ENCODE data around the gene ZNF575.

Gene ZNF575

DNA sequence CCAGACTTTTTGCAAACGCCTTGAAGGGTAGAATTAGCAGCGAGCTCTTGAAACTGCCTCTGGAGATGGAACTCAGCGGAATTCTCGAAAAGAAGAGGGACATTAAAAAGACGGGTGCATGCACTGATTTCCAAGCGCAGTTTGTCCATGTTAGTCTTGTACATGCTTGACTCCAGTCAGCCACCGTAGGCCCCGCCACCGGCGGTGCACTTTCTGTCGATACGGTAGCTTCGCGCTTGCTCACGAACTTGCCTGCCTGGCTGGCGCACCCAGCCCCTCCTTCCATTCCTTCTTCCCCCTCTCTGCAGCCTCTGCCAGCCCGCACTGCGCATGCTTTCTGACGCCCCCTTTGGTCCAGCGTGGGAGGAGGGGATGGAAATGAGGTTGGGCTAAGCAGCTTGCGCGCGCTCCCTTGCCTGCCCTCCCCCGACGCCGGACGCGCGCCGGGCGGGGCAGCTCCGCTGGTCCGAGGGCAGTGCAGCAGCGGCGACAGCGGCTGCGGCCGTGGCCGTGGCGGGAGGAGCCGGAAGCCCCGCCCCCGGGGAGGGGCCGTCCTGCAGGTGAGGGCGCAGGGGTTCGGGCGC is at the start of gene ZNF575:
Gene ZNF575, plus strand, starts transcription at position 227 of the 584 bp plus-strand sequence. CDS start 1,235 bp downstream, outside the sequence.
- DNase-seq = peak; percentile 74

- no peak for DNase-seq
Measured at GRCh38 chr19:43483281-43483680, 49.7 kb upstream of the ZNF575 start.

GRCh38 chr19:43485951-43486350 is 47.0 kb upstream of the ZNF575 start:
- DNase-seq = no peak

GRCh38 chr19:43486412-43486811 is 46.6 kb upstream of the ZNF575 start:
- DNase-seq = no peak

GRCh38 chr19:43488179-43488578 is 44.8 kb upstream of the ZNF575 start:
- no peak for DNase-seq

DNA sequence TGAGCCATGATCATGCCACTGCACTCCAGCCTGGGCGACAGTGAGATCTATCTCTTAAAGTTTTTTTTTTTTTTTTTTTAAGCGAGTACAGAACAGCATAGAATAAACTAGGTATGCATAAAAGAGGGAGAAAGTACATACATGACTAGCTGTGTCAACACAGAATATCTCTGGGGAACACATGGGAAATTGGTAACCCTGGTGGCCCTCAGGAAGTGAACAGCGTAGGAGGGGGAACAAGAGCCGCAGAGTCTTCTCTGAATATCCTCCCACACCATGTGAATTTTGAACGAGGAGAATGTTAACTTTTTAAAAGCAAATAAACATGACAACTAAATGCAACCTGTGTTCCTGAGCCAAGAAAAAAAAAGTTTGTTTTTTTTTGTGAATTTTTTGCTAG is 43.7 kb upstream of the ZNF575 start:
- DNase-seq = no peak

GRCh38 chr19:43489979-43490599 is 42.9 kb upstream of the ZNF575 start:
- no peak for DNase-seq

- DNase-seq = no peak
Measured at GRCh38 chr19:43490759-43491158, 42.2 kb upstream of the ZNF575 start.

GRCh38 chr19:43495082-43495481 is 37.9 kb upstream of the ZNF575 start:
- DNase-seq = no peak

GRCh38 chr19:43496960-43497359 is 36.0 kb upstream of the ZNF575 start:
- DNase-seq = no peak

- DNase-seq = no peak
Measured at GRCh38 chr19:43498233-43498842, 34.6 kb upstream of the ZNF575 start.

DNA sequence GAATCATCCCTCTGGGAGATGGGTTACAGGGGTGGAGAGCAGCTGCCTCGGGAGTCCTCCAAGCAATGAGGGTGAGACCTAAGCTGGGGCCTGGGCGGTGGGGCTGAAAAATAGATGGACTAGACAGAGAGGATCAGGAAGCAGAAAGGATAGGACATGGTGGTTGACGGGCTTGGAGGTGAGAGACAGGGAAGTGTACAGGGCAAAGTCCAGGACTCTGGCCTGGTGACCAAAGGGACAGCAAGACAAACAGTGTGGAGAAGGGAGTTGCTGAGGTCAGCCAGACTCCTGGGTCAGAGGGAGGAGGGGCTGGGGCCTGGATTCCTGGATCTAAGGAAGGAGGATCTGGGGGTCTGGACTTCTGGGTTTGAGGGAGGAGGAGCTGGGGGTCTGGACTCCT is 33.9 kb upstream of the ZNF575 start:
- DNase-seq = no peak

DNA sequence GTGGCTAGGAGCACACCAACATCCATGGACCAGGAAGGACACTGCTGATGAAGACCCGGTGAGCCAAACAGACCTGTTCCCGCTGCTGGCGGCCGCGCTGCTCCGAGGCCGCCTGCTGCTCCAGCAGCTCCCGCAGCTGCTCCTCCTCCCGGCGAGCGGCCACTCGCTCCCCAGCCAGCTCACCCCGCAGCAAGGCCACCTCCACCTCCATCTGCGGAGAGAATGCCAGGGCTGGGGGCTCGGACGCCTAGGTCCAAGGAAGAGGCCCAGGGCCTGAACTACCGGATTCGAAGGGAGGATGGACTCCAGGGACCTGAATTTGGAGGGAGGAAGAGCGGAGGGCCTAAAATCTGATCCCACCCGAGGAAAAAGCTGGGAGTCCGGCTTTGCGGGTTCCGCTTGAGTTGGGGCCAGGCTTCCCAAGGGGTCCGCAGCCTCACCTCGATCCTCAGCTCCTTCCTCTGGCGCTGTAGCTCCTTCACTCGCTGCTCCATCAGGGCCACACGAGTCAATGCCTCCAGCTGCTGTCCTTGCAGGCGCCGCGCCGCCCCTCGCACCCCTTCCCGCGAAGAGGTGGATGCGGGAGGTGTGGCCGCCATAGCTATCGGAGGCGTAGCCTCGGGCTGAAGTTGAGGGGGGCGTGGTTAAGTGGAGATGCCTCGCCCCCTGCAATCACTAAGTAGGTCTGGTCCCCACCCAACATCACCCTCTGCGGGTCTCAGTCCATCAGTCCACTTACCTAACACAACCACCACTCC is 31.1 kb upstream of the ZNF575 start:
- DNase-seq = no peak

DNA sequence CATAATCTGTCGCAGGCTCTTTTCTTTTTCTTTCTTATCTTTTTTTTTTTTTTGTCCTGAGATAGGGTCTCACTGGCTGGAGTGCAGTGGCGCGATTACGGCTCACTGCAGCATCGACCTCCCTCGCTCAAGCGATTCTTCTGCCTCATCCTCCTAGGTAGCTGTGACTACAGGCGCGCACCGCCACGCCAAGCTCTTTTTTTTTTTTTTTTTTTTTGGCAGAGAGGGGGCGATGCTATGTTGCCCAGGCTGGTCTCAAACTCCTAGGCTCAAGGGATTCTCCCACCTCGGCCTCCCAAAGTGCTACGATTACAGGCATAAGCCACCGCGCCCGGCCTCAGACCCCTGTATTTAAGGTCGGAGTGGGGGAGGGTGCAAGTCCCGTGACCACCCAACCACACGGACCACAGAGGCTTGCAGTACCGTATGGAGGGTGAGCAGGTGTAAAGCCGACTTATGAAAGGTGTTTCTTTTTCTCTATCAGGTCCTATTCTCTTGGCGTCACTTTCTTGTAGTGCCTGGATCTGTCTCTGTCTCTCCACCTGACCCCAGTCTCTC is 30.5 kb upstream of the ZNF575 start:
- no peak for DNase-seq

DNA sequence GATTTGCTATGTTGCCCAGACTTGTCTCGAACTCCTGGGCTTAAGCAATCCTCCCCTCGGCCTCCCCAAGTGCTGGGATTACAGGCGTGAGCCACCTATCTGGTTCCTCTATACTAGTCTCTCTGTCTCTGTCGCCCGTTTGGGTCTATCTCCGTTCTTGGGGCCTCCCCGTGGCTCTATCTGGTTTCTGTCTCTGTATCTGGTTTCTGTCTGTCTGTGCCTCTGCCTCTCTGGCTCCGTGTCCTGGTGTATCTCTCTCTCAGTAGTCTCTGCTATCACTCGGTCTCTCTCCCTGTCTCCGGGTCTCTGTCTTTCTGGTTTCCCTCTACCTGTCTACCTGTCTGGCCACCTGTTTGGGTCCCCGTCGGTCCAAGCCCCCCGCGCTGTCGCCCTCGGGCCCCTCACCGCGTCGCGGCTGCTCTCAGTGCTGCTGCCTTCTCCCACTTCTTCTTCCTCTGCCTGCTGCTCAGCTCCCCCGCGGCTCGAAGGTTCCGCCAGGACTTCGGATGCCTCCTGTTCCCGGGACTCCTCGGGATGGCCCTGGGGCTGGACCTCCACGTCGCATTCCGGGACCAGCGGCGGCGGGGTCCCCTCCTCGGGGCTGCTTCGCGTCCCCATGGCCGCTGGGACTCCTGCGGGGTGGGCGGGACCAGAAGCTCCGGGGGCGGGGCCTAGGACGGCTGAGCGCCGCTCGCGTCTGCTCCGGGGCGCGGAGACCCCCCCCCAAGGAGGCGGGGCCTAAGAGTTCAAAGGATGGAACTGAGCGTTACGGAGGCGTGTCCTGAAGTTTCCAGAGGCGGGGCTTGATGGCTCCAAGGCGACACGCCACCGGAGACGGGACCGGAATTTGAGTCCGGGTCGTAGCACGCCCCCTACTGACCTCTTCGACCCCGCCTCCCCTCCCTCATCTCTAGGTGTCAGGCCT is 29.2 kb upstream of the ZNF575 start:
- peak; percentile 98 for DNase-seq

DNA sequence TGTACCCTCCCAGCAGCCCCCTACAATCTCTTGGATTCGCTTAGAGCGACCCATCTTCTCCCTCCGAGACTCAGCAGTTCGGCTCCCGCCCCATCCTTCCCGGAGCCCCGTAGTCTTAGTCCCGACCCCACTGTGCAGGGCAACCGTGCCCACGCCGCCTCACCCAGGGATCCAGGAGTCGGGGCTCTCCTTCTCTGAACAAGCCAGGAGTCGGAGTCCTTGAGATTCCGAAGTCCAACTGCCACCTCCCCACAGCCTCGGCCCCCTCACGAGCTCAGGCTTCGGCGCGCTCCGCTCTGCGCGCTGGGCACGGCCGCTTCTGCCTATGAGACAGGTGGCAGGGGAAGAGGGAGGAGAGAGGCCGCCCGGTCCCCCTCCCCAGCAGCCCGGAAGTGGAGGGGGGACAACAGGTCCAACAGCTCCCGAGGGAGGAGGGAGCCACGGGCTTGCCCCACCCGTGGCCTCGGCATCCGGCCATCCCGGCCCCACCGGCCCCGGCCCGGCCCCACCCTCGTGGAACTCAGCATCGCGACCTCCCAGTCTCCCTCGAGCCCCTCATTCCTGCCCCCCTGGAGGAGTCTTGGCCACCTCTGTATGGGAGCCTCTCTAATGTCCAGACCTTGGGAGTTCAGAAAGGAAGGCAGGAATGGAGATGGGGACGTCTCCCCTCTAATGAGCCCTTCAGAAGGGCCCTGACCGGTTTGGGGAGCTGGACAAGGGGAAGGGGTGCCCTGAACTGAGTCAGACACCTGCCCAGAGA is 28.4 kb upstream of the ZNF575 start, which contains the start of gene PHLDB3:
Gene PHLDB3, minus strand, starts transcription at position 321 of the 760 bp plus-strand sequence. CDS start 628 bp downstream, outside the sequence.
- DNase-seq = peak; percentile 44

DNA sequence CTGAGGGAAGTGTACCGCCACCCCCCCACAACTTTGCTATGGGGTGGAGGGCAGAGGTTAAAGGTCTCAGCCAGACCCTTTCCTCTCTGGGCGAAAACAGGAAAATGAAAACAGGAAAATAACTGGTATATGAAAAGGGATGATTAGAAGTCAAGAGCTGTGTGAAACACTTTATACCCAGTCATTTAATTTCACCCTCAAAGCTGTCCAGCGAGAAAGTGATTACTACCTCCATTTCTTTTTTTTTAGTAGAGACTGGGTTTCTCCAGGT is 27.9 kb upstream of the ZNF575 start:
- DNase-seq = no peak

DNA sequence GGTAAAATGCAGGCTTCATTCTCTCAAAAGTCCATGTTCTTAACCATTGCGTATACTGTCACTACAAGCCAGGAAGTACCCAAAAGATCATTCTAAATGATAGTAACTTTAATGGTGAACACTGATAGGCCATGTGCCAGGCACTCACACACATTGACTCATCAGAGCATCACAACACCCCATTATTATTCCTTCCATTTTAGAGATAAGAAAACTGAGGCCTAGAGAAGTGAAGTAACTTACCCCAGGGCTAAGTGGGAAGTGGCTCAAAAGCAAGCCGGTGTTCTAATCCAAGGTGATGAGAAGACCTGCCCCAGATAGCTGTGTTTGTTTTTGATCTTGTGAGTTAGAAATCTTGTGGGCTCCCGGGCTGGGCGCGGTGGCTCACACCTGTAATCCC is 27.0 kb upstream of the ZNF575 start:
- no peak for DNase-seq

DNA sequence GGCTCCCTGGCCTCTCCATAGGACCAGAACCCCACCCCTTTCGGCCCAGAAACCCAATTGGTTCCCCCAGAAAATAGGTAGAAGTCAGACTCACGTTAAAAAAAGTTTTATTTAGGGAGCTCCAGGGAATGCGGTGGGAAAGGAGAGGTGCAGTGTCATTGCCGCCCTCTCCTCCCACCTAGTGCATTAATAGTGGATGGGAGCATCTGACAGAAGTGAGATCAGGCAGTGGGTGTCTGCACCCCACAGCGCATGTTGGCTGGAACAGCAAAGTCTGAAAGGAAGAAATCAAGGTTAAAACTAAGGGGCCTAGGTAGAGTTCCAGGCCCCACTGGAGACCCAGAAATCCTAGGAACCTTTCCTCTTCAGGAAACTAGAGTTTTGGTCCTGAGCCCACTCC is 26.4 kb upstream of the ZNF575 start:
- DNase-seq = no peak

DNA sequence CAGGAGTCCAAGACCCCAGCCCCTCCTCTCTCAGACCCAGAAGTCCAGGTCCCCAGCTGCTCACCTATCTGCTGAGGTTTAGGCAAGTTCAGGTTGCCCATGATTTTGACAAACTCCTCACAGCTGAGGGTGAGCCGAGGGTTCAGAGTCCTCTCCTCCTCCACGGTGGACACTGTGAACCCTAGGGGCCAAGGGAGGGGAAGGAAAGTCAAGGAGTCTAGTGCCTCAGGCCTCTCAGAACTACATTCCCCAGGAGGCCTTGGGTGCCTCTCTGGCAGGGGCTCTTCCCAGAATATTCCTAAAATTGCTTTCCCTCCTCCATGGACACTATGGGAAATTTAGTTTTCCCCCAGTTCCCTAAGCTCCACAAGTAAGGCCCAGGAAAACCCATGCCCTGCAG is 25.1 kb upstream of the ZNF575 start:
- DNase-seq = no peak

DNA sequence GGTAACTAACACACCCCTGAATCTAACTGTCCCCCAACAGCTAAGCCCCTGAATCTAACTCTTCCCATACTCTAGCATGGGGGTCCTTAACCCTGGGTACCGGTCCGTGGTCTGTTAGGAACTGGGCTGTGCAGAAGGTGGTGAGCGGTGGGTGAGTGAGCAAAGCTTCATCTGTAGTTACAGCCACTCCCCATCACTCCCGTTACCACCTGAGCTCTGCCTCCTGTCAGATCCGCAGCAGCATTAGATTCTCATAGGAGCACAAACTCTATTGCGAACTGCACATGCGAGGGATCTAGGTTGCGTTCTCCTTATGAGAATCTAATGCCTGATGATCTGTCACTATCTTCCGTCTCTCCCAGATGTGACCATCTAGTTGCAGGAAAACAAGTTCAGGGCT is 22.3 kb upstream of the ZNF575 start:
- no peak for DNase-seq

DNA sequence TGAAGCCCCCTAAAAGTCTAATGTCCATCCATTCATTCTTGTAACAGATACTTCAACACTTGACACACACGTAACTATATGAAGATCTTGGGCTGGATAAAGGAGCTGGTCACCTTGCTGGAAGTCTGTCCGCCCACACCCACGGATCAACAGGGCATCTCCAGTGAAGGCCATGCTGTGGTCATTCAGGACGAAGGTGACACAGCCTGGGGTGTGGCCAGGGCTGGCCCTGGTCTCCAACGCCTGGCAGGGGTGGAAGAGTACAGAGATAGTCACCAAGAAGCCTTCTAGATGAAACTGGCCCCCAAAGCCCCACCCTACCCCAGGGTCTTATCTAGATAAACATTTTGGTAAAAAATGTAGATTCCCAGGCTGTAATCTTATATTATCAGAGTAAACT is 21.7 kb upstream of the ZNF575 start:
- no peak for DNase-seq
